M059J (cell line): ENCODE measurements around the gene HHAT. TPM values are rescaled to one million over a fixed set of nuclear protein-coding genes. Genes with fewer than 3 reads are reported as not detected.

Experiments
- DNase-seq: peaks from one replicate; pipeline ENCODE4 v3.0.0-alpha.2; 2012; ENCODE audit warnings: low read depth
- total RNA-seq: library from RNA; depleted of rRNA; stranded (reverse); fragments of >200 nt; shearing (Covaris generic); gene quantifications from 2 replicates; pipeline ENCODE4 v1.2.3, GENCODE V29; 2014; rRNA removed

The HHAT gene
- total RNA-seq: 4.2 and 5.2 TPM in 2 replicates

- DNase-seq: peak; percentile 82
Observed at GRCh38 chr1:210328746-210329503, at the start of gene HHAT. HHAT (plus strand) TSS chr1:210328902; CDS start chr1:210348976, 20,074 bp downstream.

GRCh38 chr1:210280221-210280620 is 48.5 kb upstream of the HHAT start:
- no peak for DNase-seq

- DNase-seq: no peak
Observed at GRCh38 chr1:210288116-210288515, 40.6 kb upstream of the HHAT start.

GRCh38 chr1:210289248-210289647 is 39.5 kb upstream of the HHAT start:
- DNase-seq: no peak

- DNase-seq: no peak
Observed at GRCh38 chr1:210291081-210291764, 37.5 kb upstream of the HHAT start.

GRCh38 chr1:210291786-210292230 is 36.9 kb upstream of the HHAT start:
- no peak for DNase-seq

GRCh38 chr1:210292231-210292871 is 36.4 kb upstream of the HHAT start:
- DNase-seq: peak; percentile 76

GRCh38 chr1:210293171-210293607 is 35.5 kb upstream of the HHAT start:
- peak; percentile 74 for DNase-seq

GRCh38 chr1:210294999-210295745 is 33.5 kb upstream of the HHAT start:
- DNase-seq: peak; percentile 68

- no peak for DNase-seq
Observed at GRCh38 chr1:210296682-210297081, 32.0 kb upstream of the HHAT start.

- no peak for DNase-seq
Observed at GRCh38 chr1:210298296-210298695, 30.4 kb upstream of the HHAT start.

GRCh38 chr1:210298936-210299335 is 29.8 kb upstream of the HHAT start:
- no peak for DNase-seq

GRCh38 chr1:210299501-210299900 is 29.2 kb upstream of the HHAT start:
- DNase-seq: no peak

- DNase-seq: no peak
Observed at GRCh38 chr1:210300923-210301614, 27.6 kb upstream of the HHAT start.

GRCh38 chr1:210301615-210302000 is 27.1 kb upstream of the HHAT start:
- DNase-seq: no peak

- DNase-seq: no peak
Observed at GRCh38 chr1:210302501-210302900, 26.2 kb upstream of the HHAT start.

- no peak for DNase-seq
Observed at GRCh38 chr1:210303391-210303790, 25.3 kb upstream of the HHAT start.

GRCh38 chr1:210310562-210311153 is 18.0 kb upstream of the HHAT start:
- DNase-seq: no peak

- DNase-seq: no peak
Observed at GRCh38 chr1:210311726-210312493, 16.8 kb upstream of the HHAT start.

- DNase-seq: no peak
Observed at GRCh38 chr1:210313046-210313595, 15.6 kb upstream of the HHAT start.
